Measurements from ENCODE around the gene BDKRB2.

The BDKRB2 gene

DNA sequence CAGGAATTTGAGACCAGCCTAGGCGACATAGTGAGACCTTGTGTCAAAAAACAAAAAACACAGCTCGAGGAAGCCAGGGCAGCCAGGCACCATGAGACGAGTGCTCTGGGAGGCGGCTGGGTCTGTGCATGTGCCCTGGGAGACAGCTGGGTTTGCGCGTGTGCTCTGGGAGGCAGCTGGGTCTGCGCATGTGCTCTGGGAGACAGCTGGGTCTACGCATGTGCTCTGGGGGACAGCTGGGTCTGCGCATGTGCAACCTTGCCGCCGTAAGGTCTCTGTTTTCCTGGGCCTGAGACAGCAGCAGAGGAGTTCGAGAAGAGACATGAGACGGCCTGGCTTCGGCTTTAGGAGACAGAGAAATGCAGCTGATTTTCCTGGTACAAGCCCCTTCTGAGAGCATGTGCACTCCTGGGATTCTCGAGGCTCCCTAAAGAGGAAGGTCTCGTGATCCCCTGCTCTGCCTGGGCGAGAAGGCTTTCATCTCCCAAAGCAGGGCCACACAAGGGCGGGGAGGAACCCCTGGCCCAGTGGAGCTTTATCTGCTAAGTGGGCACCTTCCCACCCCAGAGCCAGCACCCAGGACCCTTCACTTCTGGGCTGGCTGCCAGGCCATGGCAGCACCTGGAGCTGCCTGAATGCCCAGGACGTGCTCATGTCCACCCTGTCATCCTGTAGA, 47.8 kb downstream of the BDKRB2 start:
- DNase-seq (ENCODE audit: low spot score) = peak; percentile 42

DNA sequence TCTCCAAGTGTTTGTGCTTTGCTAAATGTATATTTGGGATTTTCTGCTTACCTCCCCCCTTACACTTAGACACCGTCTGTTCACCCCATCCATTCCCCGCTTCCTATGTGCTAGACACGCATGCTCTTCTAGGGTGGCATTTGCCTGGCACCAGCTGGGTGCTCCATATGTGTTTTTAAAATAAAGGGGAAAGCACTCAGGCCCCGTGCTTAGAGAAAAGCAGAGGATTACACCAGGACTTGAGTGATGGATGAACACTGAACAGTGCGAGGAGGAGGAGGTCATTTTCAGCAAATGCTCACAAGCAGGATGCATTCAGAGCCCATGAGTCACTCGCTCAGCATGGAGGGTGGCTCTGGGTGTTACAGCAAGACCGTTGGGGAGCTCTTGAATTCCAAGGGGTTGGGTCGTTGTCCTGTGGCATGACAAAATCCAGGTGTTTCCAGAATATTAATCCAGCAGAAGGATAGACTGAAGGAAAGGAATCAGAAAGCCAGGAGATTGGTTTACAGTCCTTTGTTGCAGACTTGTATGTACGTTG, 48.4 kb downstream of the BDKRB2 start:
- DNase-seq (ENCODE audit: low spot score) = peak; percentile 81

DNA sequence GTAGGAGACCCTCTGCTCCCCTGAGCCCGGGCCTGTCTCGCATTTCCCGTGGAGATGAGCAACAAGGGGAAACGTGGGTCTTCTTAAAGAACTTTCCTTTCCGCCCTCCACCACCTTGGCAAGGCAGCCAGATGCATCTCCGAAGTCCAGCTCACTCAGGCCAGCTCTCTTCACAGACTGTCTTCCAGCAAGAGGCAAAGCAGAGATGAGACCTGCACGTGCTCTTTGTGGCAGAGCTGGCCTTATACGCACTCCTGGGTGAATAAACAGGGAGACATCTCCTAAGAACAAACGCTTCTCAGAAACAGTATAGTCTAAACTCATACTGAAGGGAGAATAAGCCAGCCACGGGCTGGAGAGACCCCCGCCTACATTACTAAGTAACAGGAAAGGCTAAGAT, 50.0 kb downstream of the BDKRB2 start:
- no peak for DNase-seq (ENCODE audit: low spot score)

DNA sequence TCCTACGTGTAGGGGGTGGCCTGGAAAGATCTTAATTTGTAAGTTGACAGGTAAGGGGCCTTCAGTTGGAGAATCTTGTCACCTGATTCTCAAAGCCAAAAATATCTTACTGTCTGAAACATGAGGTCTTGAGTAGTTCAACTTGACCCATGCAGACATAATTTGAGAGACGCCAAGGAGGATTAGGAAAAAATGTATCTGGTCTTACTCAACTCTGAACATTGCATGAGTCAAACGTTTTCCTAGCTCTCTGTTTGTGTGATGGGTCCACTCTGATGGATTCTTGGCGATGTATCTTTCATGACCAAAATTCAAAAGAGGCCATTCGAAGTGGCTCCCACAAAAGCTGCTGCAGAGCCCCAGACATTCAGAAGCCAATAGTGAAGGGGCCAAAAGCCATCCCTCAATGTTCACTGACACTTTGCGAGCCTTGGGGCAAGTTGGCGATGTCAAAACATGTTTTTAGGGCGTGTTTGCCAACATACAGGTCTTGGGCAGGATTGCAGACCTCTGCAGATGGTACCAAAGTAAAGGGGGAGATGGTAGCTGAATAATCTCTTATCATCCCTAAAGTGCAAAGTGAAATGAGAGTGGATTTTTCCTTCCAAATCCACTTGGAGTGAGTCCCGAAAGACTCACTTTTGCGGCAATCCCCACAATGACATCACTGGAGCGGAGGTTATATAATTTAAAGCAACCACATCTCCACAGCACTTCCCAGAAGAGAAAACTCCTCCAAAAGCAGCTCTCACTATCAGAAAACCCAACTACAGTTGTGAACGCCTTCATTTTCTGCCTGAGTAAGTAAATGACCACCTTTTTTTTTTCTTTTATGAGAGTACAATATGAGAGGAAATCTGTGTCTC, 51.1 kb downstream of the BDKRB2 start, which contains the start of gene BDKRB1:
Gene BDKRB1 (plus strand): TSS at position 710 of the 866 bp plus-strand sequence. CDS start 7,473 bp downstream, outside the sequence.
- peak; percentile 86 for DNase-seq (ENCODE audit: low spot score)

DNA sequence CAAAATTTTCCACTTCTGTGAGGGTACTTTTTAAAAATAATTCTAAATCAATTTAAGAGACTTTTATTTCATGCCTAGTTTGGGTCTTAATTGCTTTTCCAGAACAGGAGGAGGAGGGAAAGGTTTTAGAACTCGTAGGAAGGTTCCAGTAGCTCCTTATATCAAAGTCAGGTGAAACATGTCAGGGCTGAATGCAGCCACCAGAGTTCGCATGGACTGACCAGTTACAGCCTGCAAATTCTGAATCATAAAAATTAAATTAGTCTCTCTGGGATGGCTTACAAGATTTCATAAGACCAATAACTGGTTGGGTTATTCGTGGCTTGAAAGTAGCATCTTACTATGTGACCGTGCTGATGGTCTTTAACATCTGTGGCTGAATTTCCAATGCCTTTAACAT, 51.8 kb downstream of the BDKRB2 start:
- peak; percentile 61 for DNase-seq (ENCODE audit: low spot score)

DNA sequence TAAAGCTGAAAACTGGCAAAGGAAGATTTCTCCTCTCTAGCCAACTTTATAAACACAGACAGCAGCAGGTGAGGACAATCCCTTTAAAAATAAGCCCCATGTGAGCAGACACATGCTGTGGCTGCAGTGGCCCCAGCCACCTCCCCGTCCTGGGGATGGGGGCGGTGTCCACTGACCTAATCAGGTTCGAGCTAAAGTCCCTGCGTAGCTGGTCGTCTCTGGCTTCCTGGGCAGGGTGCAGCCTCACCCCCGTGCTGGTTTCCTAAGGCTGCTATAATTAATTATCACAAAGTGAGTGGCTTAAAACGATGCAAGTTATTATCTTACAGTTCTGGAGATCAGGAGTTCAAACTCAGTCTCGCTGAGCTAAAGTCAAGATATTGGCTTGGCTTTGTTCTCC, 52.4 kb downstream of the BDKRB2 start:
- DNase-seq (ENCODE audit: low spot score) = no peak

DNA sequence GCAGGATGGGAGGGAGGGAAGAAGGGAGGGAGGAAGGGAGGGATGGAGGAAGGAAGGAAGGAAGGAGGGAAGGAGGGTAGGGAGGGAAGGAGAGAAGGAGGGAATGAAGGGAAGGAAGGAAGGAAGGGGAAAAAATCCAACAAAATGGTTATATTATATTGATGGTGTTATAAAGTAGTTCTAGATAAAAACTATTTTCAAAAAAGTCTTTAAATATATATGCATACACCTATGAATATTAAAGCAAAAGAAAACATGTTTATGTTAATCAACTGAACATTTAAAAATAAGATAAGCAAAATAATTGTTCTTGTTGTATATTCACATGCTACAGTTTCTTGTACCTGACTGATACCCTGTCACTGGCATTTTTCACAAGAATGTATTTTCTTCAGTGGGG, 53.3 kb downstream of the BDKRB2 start:
- no peak for DNase-seq (ENCODE audit: low spot score)

DNA sequence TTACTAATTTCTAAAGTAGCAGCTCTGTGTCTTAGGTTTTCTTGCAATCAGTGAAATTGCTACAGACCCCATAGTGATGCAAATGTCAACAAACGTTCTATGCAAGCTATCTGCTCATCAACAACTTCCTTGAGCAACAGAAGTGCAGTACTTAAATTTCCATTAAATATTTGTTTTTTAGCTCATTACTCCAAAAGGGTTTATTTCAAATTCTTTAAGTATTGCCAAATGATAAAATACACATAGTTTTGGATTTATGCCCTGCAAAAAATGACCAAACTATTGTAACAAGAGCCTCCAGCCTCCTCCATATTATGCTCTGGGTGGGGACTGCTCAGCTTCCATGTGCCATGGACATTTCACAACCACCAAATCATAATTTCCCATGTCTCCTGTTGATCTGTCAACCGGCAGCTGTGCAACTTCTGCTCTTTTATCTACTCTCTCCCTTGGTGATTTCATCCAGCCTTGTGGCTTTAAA, 55.7 kb downstream of the BDKRB2 start:
- DNase-seq (ENCODE audit: low spot score) = peak; percentile 56

DNA sequence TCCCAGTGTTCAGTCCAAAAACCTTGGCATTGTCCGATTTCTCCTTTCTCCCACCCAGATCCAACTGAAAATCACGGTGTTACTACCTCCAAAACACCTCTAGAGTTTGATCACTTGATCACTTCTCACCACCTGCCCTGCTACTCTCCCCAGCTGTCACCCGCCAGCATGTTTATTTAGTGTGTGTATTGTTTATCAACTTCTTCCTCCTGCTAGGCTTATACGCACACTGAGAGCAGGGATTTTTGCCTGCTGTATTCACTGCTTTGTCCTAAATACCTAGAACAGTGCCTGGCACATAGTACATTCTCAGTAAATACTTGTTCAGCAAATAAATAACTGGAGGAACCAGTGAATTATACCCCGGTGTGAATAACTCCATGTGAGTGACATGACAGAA, 56.4 kb downstream of the BDKRB2 start:
- DNase-seq (ENCODE audit: low spot score) = no peak

DNA sequence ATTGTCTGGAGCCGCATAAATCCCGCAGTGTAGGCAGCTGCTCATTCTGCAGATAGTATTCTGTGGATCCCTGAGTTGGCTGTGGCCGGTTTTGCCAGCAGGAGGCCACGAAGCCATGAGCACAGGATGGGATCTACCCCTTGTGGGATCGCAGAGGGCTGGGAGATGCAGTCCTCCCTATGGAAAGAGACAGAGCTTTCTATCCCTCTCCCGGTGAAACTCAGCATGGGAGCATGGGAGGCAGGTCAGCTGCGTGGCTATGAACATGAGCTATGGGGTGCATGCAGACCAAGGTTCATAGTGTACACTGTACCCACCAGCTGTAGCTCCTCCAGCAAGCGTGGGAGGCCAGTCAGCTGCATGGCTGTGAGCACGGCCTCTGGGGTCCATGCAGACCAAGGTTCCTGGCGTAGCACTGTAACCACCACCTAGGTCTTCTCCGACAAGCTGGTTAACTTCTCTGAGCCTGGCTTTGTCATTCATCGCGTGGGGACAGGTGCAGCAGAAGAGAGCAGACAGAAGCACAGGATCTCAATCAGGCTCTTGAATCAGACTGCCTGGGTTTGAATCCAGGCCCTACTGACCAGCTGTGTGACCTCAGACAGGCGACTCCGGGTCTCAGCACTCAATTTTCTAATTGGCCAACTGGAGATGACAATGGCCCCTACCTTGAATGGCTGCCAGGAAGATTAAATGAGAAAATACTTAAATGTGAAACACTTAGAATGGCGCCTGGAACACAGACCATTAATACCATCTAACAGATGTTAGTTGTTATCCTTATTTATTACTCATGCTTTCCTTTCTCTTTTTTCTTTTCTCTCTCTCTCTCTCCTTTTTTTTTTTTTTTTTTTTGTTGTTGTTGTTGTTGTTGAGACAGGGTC, 57.4 kb downstream of the BDKRB2 start:
- DNase-seq (ENCODE audit: low spot score) = no peak

DNA sequence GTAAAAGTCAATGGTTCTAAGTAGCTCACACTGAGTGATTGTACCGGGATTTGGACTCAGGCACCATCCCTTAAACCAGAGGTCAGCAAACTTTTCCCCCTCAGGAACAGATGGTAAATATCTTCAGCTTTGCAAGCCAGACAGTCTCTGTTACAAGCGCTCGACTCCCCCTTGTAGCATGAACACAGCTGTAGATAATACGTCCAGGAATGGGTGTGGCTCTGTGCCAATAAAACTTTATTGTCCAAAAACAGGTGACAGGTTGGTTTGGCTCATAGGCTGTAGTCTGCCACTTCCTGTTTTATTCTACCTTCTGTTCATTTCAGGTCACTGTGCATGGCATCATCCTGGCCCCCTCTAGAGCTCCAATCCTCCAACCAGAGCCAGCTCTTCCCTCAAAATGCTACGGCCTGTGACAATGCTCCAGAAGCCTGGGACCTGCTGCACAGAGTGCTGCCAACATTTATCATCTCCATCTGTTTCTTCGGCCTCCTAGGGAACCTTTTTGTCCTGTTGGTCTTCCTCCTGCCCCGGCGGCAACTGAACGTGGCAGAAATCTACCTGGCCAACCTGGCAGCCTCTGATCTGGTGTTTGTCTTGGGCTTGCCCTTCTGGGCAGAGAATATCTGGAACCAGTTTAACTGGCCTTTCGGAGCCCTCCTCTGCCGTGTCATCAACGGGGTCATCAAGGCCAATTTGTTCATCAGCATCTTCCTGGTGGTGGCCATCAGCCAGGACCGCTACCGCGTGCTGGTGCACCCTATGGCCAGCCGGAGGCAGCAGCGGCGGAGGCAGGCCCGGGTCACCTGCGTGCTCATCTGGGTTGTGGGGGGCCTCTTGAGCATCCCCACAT, 58.9 kb downstream of the BDKRB2 start:
- DNase-seq (ENCODE audit: low spot score) = no peak

DNA sequence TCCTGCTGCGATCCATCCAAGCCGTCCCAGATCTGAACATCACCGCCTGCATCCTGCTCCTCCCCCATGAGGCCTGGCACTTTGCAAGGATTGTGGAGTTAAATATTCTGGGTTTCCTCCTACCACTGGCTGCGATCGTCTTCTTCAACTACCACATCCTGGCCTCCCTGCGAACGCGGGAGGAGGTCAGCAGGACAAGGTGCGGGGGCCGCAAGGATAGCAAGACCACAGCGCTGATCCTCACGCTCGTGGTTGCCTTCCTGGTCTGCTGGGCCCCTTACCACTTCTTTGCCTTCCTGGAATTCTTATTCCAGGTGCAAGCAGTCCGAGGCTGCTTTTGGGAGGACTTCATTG, 59.5 kb downstream of the BDKRB2 start:
- no peak for DNase-seq (ENCODE audit: low spot score)

DNA sequence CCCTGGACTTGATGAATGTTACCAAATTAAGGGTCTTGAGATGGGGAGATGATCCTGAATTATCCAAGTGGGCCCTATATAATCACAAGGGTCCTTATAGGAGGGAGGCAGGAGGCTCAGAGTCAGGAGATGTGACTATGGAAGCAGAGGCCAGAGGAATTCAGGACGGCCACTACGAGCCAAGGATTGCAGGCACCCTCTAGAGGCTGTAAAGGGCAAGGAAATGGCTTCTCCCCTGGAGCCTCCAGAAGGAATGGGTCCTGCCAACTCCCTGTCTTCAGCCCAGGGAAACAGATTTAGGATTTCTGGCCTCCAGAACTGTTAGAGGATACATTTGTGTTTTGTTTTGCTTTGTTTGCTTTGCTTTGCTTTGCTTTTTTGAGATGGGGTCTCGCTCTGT, 60.2 kb downstream of the BDKRB2 start:
- DNase-seq (ENCODE audit: low spot score) = no peak

DNA sequence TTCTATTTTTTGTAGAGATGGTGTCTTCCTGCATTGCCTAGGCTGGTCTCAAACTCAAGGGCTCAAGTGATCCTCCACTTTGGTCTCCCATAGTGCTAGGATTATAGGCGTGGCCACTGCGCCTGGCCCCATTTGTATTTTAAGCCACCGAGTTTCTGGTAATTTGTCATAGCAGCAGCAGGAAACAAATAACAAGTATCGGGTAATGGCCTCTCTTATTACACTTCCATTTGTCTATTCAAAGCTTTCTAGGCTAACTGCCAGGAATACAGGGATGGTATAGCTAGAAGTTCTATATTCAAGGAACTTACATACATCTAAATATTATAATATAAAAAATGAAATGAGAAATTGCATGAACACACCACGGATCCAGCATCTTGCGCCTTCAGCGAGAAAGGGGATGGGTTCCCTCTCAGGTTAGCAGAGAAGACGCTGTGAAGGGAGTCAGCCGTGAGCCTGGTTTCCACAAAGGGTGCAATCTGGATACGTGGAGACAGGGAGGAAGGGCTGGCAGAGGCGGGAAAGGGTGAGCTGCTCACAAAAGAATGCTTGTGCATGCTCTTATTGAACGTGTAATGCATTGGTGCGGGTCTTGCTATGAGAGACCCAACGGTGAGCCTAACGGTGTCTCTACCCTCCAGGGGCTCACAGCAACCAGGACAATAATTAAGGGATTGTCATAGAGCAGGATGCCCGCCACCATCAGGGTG, 60.9 kb downstream of the BDKRB2 start:
- DNase-seq (ENCODE audit: low spot score) = no peak

DNA sequence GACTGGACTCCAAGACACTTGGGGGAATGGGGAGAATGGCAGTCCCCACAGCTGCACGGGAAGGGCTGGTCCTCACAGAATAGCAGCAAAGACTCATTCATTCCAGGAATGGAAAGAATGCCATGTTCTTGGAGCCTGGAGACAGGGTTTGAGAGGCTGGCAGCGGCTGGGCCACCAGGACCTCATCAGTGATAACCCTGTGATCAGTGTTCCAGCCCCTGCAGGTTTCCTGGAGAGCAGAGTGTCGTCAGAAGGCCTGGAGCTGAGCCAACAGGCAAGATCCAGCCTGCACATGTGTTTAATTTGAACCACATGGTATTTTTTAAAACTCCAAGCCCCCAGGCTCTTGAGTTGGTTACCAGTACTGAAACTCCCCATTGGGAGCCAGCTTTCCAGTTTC, 62.7 kb downstream of the BDKRB2 start:
- peak; percentile 72 for DNase-seq (ENCODE audit: low spot score)

DNA sequence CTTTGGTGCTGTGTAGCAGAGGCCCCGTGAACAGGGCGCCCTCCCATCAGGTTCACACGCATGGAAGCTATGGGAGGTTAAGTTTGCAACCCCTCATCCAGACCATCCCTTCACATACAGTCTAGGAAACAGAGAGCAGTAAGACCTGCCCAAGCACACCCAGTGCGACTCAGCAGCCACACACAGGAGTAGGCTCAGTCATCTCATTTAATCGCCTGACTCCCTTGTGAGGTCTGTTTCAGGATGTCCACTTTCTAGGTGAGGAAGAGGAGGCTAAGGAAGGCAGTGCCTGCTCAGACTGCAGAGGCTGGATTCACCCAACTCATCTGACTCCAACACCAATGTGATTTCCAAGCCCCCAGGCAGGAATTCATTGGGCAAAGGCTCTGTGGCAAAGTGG, 63.3 kb downstream of the BDKRB2 start:
- no peak for DNase-seq (ENCODE audit: low spot score)

DNA sequence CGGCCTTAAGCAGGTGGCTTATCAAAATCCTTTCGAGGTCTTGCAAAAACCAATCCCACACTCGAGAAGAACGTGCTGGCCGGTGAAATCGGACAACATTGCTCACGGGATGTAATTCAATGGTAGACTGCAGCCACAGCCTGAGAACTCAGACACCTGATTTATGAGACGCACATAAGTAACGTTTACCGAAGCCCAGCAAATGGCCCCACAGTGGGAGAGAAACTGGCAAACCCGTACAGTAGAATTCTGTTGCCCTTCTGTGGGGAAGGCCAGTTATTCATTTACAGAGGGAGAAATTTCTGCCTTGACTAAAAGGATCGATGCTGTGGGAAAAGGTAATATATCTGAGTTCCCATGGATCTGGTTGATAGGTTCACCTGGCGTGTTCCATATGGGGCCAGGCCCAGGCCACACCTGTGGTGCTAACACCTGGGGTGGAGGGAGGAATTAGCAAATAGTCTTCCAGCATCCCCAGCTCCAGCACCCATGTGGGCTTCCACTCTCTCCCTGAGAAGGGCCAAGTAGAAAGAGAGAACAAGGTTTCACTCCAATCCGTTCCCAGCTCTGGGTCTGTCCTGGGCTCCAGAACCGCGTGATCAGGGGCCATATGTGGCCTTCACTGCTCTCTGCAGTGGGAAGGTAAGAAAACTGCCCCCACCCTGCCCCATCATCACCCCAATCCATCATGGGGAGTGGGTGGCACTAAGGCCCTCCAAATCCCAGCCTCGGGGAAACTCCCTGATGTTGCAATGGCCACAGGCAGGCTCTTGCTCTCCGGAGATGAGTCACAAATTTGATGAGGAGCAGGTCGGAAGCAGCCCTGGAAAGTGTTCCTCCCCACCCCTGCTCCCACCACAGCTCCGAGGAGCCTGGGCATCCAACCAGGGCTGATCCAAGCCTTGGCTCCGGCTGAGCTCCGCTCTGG, 64.1 kb downstream of the BDKRB2 start:
- DNase-seq (ENCODE audit: low spot score) = peak; percentile 96

DNA sequence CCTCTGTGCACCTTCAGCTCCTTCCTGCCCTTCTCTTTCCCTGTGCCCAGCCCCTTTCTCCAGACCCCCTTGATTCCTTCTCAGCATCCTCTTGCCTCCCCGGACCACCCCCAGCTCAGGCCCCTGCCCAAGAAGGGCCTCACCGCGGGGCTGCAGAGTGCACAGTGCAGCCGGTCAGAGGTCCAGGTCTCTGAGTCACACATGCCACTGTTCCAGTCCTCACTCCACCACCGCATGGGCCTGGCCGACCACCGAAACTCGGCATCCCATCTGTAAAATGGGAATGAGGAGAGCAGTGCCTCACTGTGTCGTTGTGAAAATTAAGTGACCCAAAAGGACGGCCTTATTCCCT, 64.7 kb downstream of the BDKRB2 start:
- DNase-seq (ENCODE audit: low spot score) = no peak

All from AG08395 (cell line).